22Rv1 (cell line): ENCODE measurements around the gene NFKB1.

Experiments
- H3K27ac ChIP-seq: fragments of 450-650 bp; 2 replicates; pipeline ENCODE4 v1.5.1; 2017
- CTCF ChIP-seq: fragments of 450-650 bp; IDR thresholded peaks from 2 replicates; pipeline ENCODE4 v1.5.1; 2017; ENCODE audit warnings: mild to moderate bottlenecking
- ZFX ChIP-seq: fragments of 450-650 bp; IDR thresholded peaks from 2 replicates; pipeline ENCODE4 v1.6.1; 2017; ENCODE audit warnings: antibody characterized with exemption, borderline replicate concordance

NFKB1 gene

GRCh38 chr4:102657206-102657605, 156.0 kb downstream of the NFKB1 start:
- H3K27ac ChIP-seq, result no peak overlapping the region
- TF ChIP-seq ZFX (no peak), CTCF (no peak)

GRCh38 chr4:102663073-102663472, 161.9 kb downstream of the NFKB1 start:
- no peak overlapping the region for H3K27ac ChIP-seq
- TF ChIP-seq CTCF (no peak), ZFX (no peak)

GRCh38 chr4:102665527-102665926, 164.4 kb downstream of the NFKB1 start:
- TF ChIP-seq CTCF (no peak), ZFX (no peak)
- H3K27ac ChIP-seq, result no peak overlapping the region
